HG03280 (cell line): ENCODE measurements around the gene IL20.

Experiments used
- ATAC-seq: cut with Tn5 transposase; IDR thresholded peaks from one replicate; pipeline ENCODE4 v1.9.1; 2021; ENCODE audit warnings: mild to moderate bottlenecking, moderate library complexity; ENCODE audit not compliant: unreplicated experiment

Gene IL20, protein sequence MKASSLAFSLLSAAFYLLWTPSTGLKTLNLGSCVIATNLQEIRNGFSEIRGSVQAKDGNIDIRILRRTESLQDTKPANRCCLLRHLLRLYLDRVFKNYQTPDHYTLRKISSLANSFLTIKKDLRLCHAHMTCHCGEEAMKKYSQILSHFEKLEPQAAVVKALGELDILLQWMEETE

DNA sequence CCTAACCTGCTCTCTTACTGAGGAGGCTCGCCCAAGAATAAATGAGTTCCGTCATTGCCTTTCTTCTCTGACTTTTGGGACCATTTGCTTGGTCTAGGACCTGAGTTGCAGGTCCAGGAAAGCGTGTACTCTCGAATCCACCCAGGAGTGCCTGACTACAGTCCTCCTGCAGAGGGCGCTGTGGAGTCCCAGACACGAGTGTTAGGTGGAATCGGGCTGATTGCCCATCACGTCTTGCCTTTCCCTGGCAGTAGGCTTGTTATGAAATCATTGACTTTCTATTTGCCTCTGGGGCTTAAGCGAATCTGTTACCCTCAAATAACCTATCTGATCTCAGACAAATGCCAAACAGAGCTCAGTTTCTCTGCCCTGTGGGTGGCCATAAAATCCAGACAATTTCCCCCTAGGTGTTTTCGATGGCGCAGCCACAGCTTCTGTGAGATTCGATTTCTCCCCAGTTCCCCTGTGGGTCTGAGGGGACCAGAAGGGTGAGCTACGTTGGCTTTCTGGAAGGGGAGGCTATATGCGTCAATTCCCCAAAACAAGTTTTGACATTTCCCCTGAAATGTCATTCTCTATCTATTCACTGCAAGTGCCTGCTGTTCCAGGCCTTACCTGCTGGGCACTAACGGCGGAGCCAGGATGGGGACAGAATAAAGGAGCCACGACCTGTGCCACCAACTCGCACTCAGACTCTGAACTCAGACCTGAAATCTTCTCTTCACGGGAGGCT is at the start of gene IL20:
Gene IL20, plus strand, starts transcription at position 685 of the 733 bp plus-strand sequence. CDS start 230 bp downstream, outside the sequence.
- ATAC-seq: no peak

DNA sequence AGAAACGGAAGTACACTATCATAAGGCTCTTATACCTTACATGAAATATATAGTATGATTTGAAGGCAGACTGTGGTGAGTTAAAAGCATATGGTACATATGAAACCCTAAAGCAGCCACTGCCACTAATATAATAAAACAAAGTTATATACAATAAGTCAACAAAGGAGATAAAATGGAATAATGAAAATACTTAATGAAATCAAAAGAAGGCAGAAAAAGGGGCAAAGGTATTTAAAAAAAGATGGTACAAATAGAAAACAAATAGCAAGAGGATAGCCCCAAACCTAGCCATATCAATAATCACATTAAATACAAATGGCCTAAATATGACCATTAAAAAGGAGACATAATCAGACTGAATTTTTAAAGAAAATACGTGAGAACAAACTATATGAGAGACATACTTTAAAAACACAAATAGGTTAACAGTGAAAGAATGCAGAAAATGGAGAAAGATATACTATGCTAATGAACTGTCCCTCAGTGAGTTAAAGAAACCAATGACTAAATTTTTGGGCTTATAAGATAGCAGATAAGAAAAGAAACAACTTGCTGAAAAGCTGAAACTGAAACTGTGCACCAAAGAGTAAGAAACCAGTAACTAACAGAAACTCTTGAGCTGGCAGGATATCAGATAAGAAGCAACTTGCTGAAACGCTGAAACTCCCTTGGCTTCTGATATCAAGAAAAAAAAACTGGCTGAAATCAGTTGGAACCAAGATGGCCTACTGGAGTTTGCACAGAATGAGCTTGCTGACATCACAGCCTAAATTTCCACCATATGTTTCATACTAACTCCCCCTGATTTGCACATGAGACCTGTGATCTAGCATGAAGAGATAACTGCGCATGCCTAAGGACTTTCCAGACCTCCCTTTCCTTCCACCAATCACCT is 48.8 kb upstream of the IL20 start:
- ATAC-seq: peak; percentile 63

DNA sequence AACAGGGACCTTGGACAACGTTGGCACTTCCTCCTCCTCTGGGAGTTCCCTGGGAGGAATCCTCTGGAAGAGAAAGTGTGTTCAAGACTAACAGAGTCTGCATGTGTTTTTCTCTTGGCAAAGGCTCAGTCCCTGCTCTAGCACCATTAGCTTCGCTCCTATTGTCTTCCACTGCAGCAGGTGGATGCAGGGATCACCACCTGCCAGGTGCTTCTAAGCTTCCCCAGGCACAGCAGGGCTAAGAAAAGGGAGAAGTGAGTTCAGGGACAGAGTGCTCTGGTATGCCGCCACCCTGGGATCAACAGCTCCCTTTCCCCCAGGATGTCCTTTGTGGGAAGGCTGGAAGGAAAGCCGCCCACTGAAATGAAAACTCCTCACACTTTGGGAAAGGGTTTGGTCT is 43.9 kb upstream of the IL20 start:
- no peak for ATAC-seq

DNA sequence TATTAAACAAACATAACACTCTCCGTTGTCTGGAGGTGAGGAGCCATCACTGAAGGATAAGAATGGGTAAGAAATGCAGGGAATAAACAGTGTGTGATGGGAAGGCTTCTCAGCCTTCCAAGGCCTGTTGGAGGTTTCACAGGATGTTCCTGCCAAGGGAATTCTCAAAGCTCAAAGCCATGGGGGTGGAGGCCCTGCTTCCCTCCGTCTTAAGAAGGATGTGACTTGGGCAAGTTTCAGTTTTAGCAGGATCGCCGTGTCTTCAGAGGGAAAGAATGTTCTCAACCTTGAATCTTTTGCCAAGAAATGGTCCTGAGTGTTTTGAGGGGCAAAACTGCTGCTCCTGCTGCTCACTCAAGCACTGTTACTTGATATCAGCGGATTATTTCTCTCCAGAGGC is 41.7 kb upstream of the IL20 start:
- no peak for ATAC-seq

DNA sequence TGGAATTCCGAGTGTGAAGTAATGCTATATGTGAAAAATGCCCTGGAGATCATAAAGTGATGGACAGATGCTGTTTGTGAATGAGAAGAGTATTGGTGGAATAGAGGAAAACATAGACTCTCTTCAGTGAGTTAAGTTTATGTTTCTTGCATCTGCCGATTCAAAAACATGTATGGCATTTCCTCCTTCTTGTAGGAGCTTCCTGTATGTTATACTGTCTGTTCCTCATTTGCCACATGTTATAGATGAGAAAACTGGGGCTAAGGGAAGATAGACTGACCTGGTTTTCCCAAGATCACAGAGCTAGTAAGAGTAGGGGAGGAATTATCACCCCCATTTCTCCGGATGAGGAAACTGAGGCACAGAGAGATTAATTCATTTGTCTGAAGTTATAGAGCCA is 41.1 kb upstream of the IL20 start:
- no peak for ATAC-seq

DNA sequence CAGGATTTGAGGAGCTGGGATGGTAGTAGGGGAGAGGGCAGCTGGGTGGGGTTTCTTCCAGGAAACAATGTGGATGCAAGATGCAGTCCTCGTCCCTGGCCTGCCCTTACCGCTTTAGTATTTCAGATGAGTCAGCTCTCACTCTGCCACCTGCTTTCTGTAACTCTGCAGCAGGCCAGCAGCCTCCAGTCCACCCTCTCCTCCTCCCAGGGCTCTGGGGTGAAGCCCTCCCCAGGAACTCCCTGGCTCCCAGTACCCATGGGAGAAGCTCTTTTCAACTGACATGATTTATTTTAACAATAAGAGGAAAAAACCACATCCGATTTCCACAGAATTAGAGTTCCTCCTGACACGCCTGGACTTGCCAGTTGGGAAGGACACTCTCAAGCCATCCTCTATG is 39.0 kb upstream of the IL20 start:
- ATAC-seq: no peak

DNA sequence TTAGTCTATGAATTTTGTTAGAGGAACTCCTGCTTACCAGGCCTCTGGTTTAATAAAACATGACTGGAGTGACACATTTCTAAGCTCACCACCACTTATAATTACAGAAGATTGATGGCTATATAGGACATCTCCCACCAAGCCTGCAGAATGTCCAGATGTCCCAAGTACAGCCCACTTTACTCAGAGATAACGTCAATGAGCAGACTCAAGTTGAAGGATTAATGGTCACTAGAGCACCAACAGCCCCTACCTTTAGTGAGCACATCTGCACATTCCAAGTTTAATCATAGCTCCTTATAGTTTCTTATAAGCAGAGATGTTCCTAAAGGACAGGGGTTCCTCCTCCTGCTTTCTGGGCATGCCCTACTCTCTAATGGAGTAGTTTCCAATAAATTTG is 37.4 kb upstream of the IL20 start:
- ATAC-seq: no peak

DNA sequence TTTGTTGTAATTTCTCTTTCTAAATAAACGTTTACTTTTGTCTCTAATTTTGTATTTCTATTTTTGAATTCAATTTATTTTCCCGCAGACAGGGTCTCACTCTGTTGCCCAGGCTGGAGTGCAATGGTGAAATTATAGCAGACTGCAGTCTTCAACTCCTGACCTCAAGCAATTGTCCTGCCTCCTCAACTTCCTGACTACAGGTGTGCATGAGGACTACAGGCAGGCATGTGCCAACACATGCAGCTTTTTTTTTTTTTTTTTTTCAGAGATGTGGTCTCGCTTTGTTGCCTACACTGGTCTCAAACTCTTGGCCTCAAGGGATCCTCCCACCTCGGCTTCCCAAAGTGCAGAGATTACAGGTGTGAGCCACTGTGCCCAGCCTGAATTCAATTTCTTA is 36.7 kb upstream of the IL20 start:
- ATAC-seq: no peak

DNA sequence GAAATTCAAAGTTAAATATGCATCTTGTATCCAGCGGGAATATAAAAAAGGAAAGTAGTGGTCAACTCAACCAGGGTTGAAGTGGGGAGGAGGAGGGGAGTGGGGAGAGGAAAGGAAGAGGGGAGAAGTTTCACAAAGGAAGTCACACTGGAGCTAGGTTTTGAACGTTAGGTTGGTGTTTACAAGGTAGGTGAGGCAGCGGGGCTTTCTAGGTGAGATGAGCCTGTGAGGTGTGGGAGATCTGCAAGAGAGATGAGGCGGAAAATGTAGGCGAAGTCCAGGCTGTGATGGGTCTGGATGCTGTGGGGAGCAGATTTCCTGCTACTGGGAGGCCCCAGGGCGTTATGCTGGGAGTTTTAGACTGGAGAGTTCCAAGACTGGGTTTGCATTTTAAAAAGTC is 36.1 kb upstream of the IL20 start:
- no peak for ATAC-seq

DNA sequence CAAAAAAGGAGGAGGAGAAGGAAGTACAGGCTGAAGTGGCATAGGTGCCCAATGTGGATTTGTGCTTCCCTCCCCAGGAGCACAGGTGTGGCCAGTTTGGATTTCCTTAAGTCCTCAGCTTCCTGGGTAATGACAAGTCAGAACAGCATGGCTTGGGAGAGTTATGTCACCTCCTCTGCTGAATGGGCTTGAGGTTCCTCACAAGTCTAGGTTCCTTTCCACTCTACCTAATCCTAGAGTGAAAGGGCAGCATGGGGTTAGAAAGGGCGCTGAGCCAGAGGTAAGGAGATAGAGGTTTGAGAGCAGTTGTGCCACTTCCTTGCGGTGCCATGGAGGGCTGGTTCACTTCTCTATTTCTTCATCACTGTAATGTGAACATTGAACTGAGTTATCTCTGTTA is 35.5 kb upstream of the IL20 start:
- ATAC-seq: no peak

DNA sequence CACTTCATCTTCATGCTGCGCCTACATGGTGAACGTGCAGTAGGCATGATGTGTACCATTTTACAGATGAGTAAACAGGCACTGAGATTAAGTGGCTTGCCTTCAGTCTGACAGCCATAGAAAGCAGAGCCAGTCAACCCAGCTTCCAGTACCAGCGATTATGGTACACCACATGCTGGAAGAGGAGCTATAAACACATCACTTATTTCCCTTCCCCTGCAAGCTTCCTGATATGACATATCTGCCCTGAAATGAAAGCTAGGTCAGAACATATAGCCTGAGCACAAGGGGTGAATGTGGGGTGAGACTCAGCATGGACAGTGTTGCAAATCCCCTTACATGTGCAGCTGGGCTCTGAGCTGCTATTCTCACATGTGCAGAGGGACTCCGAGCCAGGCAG is 33.8 kb upstream of the IL20 start:
- no peak for ATAC-seq

DNA sequence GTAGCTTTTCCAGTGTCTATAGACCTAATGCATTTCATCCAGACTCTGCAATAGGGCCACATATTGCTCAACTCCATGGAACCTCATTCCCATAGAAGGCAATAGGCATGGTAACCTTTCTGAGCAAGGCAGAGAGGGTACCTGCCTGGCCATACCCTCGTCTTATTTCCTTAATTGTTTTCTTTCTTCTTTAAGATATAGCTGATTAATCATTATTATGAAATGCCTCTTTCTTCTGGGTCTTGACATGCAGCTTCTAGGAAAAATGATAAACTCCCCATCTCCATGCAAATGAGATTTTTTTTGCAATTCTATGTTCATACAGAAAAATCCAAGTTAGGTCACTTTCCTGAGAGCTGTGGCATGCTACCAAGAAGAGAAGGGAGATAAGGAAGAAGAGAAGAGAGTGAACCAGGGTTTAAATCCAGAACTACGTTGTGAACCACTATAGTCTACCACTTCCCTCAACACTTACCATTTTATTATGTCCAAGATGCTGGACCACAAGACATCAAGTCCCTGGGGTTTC is 33.0 kb upstream of the IL20 start:
- ATAC-seq: no peak

DNA sequence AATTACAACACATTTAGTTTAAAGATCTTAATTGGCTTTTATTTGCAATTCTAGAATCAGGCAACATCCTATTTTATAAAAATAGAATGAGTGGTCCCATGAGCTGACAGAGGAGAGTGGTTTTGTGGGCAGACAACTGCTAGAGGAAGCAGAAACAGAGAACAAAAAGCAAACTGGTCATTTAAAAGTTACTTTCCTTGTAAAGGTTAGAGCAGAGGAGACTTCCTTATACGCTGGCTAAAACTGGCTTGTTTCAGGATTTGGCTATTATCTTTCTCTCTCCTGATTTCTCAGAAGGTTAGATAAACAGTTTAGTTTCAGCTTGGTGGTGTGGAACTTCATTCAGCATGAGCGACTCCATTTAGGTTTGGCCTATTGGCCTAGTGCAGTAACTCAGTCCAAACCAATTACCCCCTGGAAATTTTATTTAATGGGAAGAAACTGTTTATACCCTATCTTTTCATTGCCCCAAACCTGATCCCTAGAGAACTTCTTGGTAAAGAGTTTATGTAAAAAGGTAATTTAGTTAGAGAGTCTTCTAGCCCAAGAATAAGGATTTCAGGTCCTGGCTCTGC is 32.2 kb upstream of the IL20 start:
- no peak for ATAC-seq

DNA sequence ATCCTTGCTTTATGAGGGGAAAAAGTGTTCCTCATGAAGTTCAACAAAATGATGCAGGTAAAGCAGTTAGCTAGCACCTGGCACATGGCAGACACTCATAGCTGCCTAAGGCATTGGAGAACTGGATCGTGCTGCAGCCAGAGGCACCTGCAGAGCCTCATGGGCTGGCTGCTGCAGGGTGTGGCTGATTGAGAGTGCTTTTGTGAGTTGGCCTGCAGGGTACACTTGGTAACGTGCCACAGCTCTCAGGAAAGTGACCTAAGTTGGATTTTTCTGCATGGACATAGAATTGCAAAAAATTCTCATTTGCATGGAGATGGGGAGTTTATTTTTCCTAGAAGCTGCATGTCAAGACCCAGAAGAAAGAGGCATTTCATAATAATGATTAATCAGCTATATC is 31.6 kb upstream of the IL20 start:
- ATAC-seq: no peak

DNA sequence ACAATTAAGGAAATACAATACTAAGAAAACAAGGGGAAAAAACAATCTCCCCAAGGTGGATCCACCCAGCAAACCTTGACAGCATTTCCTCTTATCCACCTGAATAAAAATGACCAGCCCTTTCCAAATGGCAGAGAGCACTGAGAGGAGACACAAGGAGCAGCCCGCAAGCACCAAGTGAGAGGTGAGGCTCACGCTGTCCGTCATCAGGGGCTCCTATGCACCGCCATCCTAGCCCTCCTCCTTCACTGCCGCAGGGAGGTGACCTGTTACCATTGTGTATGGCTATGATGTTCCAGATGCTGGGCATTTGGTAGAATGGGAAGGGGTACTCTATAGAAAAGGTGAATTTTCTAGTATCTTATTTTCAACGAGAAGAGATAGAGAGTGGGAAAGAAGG is 31.2 kb upstream of the IL20 start:
- ATAC-seq: no peak

DNA sequence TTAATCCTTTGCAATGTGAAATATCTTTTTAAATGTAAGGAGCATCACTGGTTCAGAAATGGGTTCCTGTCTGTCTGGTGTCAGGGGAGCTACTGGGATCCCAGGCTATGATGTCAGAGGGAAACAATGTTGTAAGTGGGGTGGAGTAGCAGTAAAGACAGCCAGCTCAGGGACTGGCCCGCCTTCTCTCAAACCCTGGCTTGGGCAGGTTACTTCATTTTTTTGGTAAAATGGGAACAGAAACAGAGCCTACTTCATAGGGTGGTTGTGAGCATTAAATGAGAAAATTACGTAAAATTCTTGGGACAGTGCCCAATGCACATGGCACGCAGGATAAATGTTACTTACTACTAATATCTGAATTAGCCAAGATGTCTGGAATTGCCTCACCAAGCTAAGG is 30.7 kb upstream of the IL20 start:
- no peak for ATAC-seq

DNA sequence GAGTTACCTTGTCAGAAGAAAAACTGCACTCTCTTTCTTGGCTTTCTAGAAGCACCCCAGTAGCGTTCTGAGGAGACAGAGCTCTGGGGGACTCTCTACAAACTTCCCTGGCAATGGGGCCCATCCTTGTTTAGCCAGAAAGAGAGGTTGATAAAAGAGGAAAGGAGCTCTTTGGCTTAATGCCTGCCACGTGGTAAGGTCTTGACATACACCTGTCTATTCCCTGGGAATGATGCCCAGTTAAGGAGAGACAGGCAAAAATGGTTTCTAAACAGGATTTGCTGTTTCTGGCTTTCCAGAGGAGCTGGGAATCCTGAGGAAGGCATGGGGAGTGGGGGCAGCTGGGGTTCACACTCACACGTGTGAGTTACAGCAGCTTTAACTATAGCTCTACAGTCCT is 30.2 kb upstream of the IL20 start:
- ATAC-seq: no peak

DNA sequence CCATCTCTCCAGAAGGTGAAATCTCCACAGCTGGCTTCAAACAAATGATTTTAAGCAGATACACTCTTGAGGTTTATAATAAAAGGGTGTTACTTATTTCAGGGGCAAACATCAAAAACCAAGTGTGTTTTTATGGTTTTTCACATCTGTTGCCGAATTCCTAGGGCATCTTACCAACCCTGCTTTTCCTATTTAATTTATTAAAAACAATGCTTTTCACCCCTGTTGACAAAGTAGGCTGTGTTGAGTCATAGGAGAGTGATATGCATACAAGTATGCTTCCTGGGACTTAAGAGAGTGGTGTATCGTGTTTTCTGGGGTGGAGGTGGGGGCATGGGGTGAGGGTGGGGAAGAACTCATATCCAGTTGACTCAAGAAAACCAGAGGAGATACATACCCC is 29.3 kb upstream of the IL20 start:
- no peak for ATAC-seq

DNA sequence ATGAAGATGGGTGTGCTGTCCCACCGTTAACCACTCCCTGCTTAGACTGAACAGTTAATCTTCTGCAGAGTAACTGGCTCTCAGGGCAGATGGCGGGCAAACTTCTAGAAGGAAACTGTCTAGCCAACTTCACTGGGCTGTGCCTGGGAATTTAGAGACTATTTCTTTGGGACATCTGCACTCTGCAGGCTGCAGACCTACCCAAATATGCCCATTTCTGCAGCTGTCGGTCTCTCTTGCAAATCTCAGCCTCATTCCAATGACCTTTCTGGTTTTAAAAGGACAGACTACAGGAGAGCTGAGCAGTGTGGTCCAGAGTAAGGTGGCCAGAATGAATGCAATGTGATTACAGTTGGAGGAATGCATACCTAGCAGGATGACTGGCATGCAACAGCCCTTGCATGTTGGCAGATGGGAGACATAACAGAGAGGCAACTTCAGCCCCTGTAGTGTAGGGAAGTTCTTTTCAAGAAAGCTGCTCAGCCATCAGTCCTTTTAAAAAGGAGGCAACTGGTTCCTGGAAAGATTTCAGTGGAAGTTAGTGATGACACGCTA is 26.3 kb upstream of the IL20 start:
- no peak for ATAC-seq

DNA sequence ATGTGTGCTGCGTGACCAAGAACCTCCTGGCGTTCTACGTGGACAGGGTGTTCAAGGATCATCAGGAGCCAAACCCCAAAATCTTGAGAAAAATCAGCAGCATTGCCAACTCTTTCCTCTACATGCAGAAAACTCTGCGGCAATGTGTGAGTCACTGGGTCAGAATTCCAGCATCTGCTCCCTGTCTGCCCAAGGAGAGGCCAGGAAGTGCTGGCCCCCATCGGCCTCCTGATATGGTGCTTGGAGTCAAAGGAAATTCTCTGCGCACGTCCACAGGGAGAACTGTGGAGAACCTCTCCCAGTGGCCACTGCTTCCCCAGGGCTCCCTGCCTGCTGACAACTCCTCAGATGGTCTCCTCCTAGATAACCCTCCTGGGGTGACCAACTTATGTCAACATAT is 25.6 kb upstream of the IL20 start:
- no peak for ATAC-seq
